Activated CD4-positive, alpha-beta T cell treated with anti-CD3 and anti-CD28 coated beads, Interleukin-2, amount 50 U/mL, for 24 hours (primary cell): Measurements from ENCODE around the gene BPIFB2.

Source experiments
- DNase-seq, 2 donors: peaks; one replicate each; pipeline ENCODE4 v3.0.0-alpha.2; 2020; ENCODE audit warnings: low read depth in 1 of 2, low spot score in 1 of 2

Gene BPIFB2

DNA sequence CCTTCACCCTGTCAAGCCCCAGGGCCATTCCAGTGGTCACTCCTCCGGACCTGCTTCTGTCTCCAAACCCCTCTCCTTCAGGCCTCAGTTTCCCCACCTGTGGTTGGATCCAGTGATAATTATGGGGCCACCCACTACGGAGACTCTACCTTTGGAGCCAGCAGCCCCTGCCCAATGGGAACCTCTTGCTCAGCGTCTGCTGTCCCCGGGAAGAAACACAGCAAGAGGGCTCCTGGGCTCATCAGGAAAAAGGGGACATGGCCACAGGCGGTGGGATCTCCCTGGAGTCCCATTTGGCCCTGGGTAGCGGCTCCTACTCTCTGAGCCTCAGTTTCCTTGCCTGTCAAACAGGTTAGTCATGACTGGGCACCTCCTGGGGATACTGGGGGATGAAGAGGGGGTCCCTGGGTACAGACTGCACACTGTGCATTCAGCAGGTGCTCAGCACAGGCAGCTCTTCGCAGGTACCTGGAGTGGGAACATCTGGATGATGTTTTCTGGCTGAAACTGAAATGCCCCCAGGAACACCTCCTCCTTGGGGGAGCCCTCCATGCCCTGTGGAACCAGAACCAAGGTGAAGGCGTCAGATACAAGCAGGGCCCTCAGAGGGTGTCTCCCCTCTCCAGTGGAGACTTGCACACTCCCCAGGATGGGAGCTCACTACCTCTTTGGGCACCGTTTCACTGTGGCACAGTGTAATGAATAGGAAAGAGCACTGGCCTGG, 22.7 kb upstream of the BPIFB2 start:
- no peak for DNase-seq

DNA sequence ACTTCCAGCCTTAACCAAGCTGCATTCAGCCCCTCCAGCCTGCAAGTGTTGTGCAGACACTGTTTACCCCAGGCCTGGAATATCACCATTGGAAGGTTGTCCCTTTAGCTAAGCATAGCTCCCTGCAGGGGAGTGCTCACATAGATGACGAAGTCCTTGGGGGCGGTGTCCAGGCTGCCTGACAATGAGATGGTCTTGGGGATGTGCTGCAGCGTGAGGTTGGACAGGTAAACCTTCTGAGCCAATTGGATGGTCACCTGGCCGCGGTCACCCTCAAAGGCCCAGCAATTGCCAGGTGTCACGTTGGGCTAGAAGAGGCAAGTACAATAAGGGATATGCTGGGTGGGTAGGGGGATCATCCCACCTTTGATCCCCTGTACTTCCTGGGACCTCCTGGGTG, 21.9 kb upstream of the BPIFB2 start:
- DNase-seq = no peak

DNA sequence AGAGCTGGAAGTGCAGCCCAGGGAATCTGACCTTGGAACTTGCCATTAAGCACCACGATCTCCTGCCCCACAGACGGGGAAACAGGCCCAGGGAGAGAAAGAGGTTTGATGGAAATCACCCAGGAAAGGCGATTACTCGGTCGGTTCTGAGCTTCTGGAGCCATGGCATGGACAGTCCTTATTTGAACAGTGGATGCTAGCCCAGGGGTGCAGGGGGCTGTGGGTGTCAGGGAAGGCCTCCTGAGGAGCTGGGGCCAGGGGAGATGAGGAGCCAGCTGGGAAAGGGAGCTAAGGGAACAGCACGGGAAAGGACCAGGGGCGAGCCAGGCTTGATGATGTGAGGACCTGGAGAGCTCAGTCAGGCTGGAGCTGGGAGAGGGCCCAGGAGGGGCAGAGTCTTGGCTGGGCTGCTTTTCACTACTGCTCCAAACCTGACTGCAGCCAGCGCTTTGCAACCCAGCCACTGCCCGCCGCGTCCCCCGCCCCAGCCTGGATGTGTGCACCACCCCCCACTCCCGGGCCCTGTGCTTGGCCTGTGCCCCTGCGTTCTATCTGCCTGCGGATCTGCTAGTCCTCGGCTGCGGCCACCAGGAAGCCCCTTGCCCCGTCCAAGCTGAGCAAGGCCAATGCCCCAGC, 21.1 kb upstream of the BPIFB2 start:
- DNase-seq = no peak

DNA sequence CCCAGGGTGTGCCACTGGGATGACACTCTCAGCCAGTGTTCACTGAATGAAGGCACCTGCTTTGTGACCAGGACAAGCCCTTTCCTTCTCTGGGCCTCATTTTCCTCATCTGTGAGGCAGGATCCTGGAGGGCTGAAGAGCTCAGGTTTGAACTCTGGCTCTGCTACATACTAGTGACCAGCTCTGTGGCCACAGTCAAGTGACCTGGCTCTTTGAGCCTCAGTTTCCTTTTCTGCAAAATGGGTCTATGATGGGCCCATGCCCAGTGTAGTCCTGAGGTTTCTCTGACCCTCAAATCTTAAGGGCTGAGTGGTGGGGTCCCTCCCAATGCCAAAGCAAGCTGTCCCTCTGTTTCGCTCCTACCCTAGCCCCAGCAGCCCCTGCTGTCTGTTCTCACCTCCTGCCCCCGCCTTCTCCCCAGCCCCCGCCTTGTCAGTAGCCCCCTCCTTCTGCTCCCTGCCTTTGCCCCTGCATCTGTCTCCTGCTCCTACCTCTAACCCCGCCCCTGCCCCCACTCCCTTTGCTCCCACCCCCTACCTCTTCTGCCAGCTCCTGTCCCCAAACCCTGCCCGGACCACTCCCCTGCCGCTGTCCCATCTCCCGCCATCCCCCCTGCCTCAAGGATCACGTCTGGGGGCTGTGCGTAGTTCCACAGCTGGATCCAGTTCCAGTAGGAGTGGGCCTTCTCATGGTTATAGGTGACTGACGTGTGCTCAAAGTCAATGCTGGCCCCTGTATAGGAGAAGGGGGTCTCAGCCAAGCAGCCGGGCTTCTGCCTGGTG, 20.3 kb upstream of the BPIFB2 start:
- DNase-seq = no peak

GRCh38 chr20:32988008-32988407, 19.5 kb upstream of the BPIFB2 start:
- no peak for DNase-seq

DNA sequence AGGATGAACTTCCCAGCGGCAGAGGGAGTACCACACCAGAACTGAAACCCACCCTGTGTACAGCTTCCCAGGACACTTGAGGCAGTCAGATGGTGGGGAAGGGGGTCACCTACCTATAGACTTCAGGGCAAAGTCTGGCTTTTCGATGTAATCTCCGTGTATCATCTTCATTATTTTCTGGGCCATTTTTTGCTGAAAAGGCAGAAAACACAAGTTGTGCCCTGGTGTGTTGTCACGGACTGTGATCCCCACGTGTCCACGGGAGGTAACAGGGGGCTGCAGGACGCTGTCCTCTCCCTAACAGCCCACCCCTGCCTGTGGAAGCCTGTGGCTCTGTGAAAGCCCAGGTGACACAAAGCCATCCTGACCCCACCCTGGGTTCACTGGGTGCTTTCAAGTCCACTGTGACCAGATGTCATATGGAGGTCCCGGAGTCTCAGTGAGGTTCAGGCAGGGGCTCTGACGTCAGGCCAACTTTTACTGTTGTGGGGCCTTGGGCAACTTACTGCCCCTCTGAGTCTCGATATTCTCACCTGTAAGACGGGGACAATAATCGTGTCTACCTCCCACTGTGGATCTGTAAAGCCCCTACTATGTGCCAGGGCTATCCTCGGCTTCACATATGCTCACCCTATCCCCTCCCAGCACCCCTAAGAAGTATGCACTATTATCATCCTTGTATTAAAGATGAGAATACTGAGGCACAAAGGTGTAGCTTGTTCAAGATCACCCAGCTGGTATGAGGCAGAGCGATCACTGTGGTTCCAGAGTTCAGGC, 17.8 kb upstream of the BPIFB2 start:
- no peak for DNase-seq

GRCh38 chr20:32990426-32990825, 17.1 kb upstream of the BPIFB2 start:
- DNase-seq = no peak

GRCh38 chr20:32991383-32991782, 16.1 kb upstream of the BPIFB2 start:
- DNase-seq = no peak

DNA sequence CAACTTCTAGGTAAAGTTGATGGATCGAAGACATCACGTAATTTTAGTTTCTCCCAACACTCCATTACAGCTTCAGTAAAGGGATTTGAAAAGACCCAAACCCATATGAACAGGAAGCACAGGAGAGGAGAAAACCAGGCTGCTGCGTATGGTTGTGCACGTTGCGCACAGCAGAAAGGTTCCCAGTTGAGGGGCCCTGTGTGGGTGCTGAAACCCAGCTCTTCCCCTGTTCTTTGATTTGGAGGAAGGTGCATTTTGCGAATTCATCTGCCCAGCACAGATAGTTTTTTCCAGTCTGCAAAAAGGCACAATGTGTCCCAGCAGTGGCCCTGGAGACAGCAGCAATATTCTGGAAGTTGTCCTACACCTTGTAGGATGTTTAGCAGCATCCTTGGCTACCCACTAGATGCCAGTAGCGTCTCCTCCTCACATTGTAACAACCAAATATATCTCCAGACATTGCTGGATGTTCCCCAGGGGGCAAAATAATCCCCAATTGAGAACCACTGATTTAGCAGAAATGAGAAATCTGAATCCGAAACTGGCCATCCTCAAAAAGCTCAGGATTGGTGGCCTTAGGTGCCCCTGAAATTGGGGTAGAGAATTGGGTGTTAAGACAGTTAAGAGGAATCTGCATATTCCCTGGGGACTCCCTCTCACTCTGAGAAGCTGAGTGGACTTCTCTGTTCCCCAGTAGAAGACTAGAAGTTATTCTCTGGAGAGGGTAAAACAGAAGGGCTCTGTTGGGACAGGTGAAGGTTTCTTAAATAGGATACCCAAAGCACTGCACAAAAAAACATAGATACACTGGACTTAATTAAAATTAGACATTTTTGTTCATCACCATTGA, 15.5 kb upstream of the BPIFB2 start:
- DNase-seq = no peak

- DNase-seq = no peak
Observed at GRCh38 chr20:32993496-32994050, 13.9 kb upstream of the BPIFB2 start.

GRCh38 chr20:32995802-32996201, 11.7 kb upstream of the BPIFB2 start:
- DNase-seq = no peak

GRCh38 chr20:32997431-32997830, 10.1 kb upstream of the BPIFB2 start:
- DNase-seq = no peak

- DNase-seq = no peak
Observed at GRCh38 chr20:32999603-33000250, 7.8 kb upstream of the BPIFB2 start.

DNA sequence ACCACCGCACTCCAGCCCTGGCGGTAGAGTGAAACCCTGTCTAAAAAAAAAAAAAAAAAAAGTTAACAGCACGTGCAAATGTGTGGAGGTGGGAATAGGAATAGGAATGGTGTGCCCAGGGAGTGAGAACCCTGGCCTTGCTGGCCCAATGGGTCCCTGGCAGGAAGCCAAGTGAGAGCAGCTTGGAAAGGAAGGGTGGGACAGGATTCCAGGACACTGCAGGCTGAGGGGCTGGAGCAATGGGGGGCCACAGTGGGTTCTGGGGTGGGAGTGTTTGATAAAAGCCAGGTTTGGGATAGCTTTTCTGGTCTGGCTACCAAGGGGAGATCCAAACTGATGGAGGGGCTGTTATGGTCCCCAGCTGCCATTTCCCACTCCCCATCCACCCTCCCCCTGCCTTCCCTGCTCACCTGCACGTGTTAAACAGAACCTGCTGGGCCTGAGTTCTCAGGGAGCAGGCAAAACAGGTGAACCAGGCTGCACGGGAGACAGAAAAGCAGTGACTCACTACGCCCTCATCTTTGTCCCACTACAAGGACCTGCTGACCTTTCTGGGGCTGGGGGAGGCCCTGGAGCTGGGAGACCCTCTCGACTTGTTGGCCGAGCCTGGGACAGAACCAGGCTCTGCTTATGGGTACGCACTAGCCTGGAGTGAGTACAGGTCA, 6.6 kb upstream of the BPIFB2 start:
- DNase-seq = no peak

DNA sequence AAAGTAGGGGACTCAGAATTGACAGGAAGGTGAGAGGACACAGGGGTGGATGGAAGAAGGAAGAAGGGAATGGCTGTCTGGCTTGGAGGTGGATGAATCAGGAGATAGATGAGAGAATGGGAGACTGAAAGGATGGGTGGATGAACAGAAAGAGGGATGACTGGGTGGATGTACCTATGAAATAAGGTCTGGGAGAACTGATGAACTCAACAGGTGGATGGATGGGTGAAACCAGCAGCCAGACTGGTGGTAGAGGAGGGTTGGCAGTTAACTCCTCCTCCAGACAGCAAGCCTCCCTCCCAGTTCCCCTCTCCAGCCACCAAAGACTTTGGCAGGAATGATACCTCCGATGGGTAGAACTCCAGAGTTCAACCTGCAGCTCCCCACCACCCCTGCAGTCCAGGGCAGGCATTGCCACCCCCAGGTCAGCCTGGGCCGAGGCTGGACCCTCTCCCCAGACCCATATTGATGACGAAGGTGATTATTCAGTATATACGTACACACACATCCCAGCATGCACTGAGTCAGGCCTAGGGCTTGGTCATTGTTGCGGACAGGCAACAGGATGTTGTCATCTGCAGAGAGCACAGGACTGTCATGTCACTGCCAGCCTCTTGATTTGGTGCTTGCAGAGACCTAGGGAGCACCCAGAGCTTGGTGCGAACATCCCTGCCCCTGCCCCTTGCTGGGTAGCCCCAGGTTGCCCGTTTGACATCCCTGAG, 5.3 kb upstream of the BPIFB2 start:
- no peak for DNase-seq

DNA sequence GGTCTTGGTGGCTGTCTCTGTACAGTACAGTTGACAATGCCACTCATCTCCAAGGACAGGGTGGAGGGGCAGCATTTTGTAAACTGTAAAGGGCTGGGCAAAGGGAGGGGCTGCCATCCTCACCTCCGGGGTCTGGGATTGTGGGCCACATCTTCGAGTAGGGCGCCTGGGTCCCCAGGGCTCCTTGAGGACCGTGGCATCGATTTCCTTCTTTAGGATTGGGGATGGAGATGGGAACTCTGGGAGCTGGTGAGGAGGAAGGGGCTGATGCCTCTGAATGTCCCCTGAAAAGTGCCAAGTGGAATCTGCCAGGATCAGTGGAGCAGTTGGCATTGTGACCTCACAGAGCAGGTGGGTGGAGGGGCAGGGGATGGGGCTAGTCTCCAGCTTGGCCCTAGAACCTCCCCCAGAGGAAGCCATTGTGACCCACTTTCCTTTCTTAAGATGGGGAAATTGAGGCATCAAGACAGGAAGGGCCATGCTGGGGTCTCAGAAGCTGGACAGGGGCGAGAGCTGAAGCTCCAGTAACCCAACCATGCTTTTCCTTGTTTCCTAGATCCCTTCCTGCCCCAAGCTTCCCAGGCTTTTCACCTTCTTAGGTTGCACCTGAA, 3.3 kb upstream of the BPIFB2 start, which contains the start of gene SUN5:
TSS of gene SUN5 (minus strand) at position 293 of the 611 bp plus-strand sequence. CDS start at position 200, 93 bp downstream.
- no peak for DNase-seq

DNA sequence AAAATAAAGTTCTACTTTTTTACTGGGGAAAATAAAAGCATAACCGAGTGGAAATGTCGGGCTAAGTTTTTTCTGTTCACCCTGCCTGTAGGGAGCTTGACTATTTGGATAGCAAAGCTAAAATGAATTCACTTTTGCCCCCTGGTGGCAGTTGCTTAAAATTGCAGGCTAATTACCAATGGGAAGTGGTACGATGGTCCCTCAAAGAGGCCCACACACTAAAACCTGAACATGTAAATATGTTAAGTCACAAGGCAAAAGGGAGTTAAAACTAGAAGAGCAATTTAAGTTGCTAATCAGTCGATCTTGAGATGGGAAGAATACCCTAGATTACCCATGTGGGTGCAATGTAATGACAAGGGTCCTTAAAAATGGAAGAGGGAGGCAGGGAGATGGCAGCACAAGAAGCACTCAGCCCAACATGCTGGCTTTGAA, 2.4 kb upstream of the BPIFB2 start:
- peak in 1 of 2 donors; percentile 39 for DNase-seq
